A204.1 (cell line): ENCODE results near the gene CBFB.
"Not testable (repeated sequence)": the region's sequence is repeated elsewhere in the genome, so short reads cannot be mapped to it uniquely, and the experiment has no call there.

Experiments used
- FAIRE-seq: peaks from 2 replicates; lab custom pipeline; 2012; peaks lifted over from hg19 to GRCh38; lab: Jason Lieb, UNC

CBFB gene

GRCh38 chr16:67041520-67041919 lies 12.6 kb downstream of the CBFB start:
- FAIRE-seq = not testable (repeated sequence)

- FAIRE-seq = no peak
These were observed 14.5 kb downstream of the CBFB start for GRCh38 chr16:67043420-67043819.

- FAIRE-seq = no peak
These were observed 21.8 kb downstream of the CBFB start for GRCh38 chr16:67050796-67051195.

- FAIRE-seq = no peak
These were observed 23.4 kb downstream of the CBFB start for GRCh38 chr16:67052399-67052798.

- no peak for FAIRE-seq
These were observed 24.9 kb downstream of the CBFB start for GRCh38 chr16:67053767-67054334.

GRCh38 chr16:67054901-67055300 lies 26.0 kb downstream of the CBFB start:
- no peak for FAIRE-seq

GRCh38 chr16:67055712-67056487 lies 27.0 kb downstream of the CBFB start:
- FAIRE-seq = no peak

GRCh38 chr16:67063008-67063407 lies 34.1 kb downstream of the CBFB start:
- FAIRE-seq = no peak

GRCh38 chr16:67068212-67068753 lies 39.3 kb downstream of the CBFB start:
- FAIRE-seq = no peak

GRCh38 chr16:67071476-67072048 lies 42.6 kb downstream of the CBFB start:
- FAIRE-seq = no peak

GRCh38 chr16:67075331-67075730 lies 46.4 kb downstream of the CBFB start:
- no peak for FAIRE-seq

- FAIRE-seq = no peak
These were observed 48.9 kb downstream of the CBFB start for GRCh38 chr16:67077871-67078270.

GRCh38 chr16:67082100-67082499 lies 53.2 kb downstream of the CBFB start:
- FAIRE-seq = no peak

GRCh38 chr16:67082891-67083290 lies 53.9 kb downstream of the CBFB start:
- FAIRE-seq = no peak

- no peak for FAIRE-seq
These were observed 55.5 kb downstream of the CBFB start for GRCh38 chr16:67084345-67085028.

GRCh38 chr16:67086822-67087221 lies 57.9 kb downstream of the CBFB start:
- no peak for FAIRE-seq

- FAIRE-seq = no peak
These were observed 58.3 kb downstream of the CBFB start for GRCh38 chr16:67087291-67087690.

GRCh38 chr16:67087803-67088202 lies 58.9 kb downstream of the CBFB start:
- no peak for FAIRE-seq

- no peak for FAIRE-seq
These were observed 59.6 kb downstream of the CBFB start for GRCh38 chr16:67088551-67088950.

- FAIRE-seq = no peak
These were observed 60.2 kb downstream of the CBFB start for GRCh38 chr16:67089101-67089500.

- FAIRE-seq = no peak
These were observed 63.1 kb downstream of the CBFB start for GRCh38 chr16:67091906-67092566.

- no peak for FAIRE-seq
These were observed 64.3 kb downstream of the CBFB start for GRCh38 chr16:67093098-67093726.
